ENCODE measurements around the gene NEK6.

GRCh38 chr9:124286292-124286931, 28.7 kb downstream of the NEK6 start:
- no peak for TF ChIP-seq CTCF (IDR thresholded peaks at IDR 0.05)
- TF ChIP-seq POLR2A (IDR thresholded peaks at IDR 0.05), result no peak

All from esophagus squamous epithelium (tissue), 4 donors.